ENCODE results near the gene SEMA4D.

Gene SEMA4D

DNA sequence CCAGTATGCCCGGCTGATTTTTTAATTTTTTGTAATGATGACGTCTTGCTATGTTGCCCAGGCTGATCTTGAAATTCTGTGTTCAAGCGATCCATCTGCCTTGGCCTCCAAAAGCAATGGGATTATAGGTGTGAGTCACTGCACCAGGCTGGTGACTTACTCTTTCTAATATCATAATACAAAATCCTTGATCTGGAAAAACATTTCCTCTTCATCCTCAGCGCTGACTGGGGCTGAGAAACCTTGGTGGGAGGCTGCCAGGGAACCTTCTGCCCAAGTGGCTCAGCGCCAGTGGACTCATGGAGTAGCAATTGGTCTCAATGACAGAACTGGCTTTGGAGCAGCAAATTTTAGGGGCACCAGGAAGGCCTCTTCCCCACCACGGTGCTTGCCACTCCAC lies 17.5 kb upstream of the SEMA4D start:
- TF ChIP-seq, protein P1, sequence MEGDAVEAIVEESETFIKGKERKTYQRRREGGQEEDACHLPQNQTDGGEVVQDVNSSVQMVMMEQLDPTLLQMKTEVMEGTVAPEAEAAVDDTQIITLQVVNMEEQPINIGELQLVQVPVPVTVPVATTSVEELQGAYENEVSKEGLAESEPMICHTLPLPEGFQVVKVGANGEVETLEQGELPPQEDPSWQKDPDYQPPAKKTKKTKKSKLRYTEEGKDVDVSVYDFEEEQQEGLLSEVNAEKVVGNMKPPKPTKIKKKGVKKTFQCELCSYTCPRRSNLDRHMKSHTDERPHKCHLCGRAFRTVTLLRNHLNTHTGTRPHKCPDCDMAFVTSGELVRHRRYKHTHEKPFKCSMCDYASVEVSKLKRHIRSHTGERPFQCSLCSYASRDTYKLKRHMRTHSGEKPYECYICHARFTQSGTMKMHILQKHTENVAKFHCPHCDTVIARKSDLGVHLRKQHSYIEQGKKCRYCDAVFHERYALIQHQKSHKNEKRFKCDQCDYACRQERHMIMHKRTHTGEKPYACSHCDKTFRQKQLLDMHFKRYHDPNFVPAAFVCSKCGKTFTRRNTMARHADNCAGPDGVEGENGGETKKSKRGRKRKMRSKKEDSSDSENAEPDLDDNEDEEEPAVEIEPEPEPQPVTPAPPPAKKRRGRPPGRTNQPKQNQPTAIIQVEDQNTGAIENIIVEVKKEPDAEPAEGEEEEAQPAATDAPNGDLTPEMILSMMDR (conservative IDR thresholded peaks at IDR 0.05; ENCODE audit: low read depth, low read length), result no peak
- Histone ChIP-seq H3K4me2 (no peak overlapping the region), H3K4me3 (IDR thresholded peaks at IDR 0.05; ENCODE audit: insufficient read depth, low read depth, low read length) (no peak overlapping the region), H3K79me2 (ENCODE audit: insufficient read depth, low read depth) (no peaks in the 10 kb centered on the region), H3K9ac (no peak overlapping the region), H4K20me1 (ENCODE audit: insufficient read depth) (no peaks in the 10 kb centered on the region), H2AFZ (ENCODE audit: low read depth) (no peak overlapping the region), H3K27me3 (ENCODE audit: insufficient read depth, low read depth) (no peaks in the 10 kb centered on the region), H3K27ac (no peak overlapping the region), H3K4me1 (ENCODE audit: low read depth, poor library complexity, severe bottlenecking) (peaks cover 11% of the 10 kb centered on the region), H3K36me3 (ENCODE audit: insufficient read depth) (no peaks in the 10 kb centered on the region)

DNA sequence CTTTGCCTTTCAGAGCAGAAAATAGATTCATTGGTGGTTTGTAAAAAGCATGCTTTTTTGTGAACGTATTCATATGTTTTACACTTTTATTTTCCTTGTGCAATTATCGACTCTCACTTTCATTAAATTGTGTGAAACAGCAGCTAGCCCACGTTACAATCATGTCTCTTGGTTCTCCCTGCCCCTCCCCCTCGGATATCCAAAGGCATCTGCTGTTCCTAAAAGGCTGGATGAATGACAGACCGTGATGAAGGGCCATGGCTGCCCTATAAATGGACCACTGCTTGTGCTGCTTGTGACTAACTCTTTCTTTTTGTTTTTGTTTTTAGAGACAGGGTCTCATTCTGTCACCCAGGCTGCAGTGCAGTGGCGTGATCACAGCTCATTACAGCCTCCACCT lies 17.0 kb upstream of the SEMA4D start:
- TF ChIP-seq, protein P1 (conservative IDR thresholded peaks at IDR 0.05; ENCODE audit: low read depth, low read length), result no peak
- H3K9ac ChIP-seq, result no peak overlapping the region
- no peaks in the 10 kb centered on the region for H3K36me3 ChIP-seq (ENCODE audit: insufficient read depth)
- no peaks in the 10 kb centered on the region for H3K27me3 ChIP-seq (ENCODE audit: insufficient read depth, low read depth)
- H4K20me1 ChIP-seq (ENCODE audit: insufficient read depth), result no peaks in the 10 kb centered on the region
- H3K79me2 ChIP-seq (ENCODE audit: insufficient read depth, low read depth), result no peaks in the 10 kb centered on the region
- H3K27ac ChIP-seq, result no peak overlapping the region
- peaks cover 11% of the 10 kb centered on the region for H3K4me1 ChIP-seq (ENCODE audit: low read depth, poor library complexity, severe bottlenecking)
- no peak overlapping the region for H2AFZ ChIP-seq (ENCODE audit: low read depth)
- H3K4me3 ChIP-seq (IDR thresholded peaks at IDR 0.05; ENCODE audit: insufficient read depth, low read depth, low read length), result no peak overlapping the region
- H3K4me2 ChIP-seq, result no peak overlapping the region

DNA sequence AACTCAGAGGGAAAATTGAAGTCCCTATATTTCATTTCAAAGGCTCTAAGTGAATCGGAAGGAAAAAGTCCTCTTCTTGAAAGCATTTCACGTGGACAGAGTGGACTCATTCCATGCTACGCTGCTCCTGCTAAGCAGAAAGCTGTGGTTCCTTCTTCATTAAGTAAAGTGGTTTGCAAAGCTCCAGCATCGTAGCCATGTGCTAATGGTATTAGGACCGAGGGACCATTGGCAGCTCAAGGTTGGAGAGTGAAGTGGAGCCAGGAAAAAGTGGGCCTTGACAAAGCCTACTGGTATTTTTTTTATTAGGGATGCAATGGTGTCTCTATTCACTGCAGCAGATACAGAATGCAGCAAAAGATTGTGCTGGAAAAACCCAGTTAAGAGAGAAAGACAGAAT lies 16.4 kb upstream of the SEMA4D start:
- Histone ChIP-seq H3K4me3 (IDR thresholded peaks at IDR 0.05; ENCODE audit: insufficient read depth, low read depth, low read length) (no peak overlapping the region), H3K79me2 (ENCODE audit: insufficient read depth, low read depth) (no peaks in the 10 kb centered on the region), H3K4me2 (no peak overlapping the region), H3K27ac (no peak overlapping the region), H3K27me3 (ENCODE audit: insufficient read depth, low read depth) (no peaks in the 10 kb centered on the region), H3K4me1 (ENCODE audit: low read depth, poor library complexity, severe bottlenecking) (peaks cover 5% of the 10 kb centered on the region), H3K36me3 (ENCODE audit: insufficient read depth) (no peaks in the 10 kb centered on the region), H4K20me1 (ENCODE audit: insufficient read depth) (no peaks in the 10 kb centered on the region), H3K9ac (no peak overlapping the region), H2AFZ (ENCODE audit: low read depth) (no peak overlapping the region)
- TF ChIP-seq, protein P1 (conservative IDR thresholded peaks at IDR 0.05; ENCODE audit: low read depth, low read length), result no peak

DNA sequence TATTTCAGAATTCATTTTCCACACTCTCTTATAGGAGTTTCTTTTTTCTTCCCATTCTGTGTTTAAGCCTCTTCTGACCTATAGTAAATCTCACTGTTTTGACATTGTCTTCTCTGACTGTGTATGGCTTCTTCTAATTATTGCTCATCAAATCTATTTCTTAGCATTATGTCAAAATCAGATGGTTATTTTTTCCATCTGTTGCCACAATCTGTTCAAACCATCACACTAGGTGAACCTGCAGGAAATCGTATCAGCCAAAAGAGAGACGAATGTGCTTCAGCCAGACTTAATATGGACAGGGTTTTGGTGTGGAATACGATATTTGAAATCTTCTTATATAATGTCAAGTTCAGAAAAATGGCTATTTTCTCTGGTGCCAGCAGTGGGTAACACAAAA lies 15.9 kb upstream of the SEMA4D start:
- no peak overlapping the region for H2AFZ ChIP-seq (ENCODE audit: low read depth)
- no peak overlapping the region for H3K4me2 ChIP-seq
- H3K27me3 ChIP-seq (ENCODE audit: insufficient read depth, low read depth), result no peaks in the 10 kb centered on the region
- H3K27ac ChIP-seq, result no peak overlapping the region
- no peak overlapping the region for H3K9ac ChIP-seq
- H3K4me3 ChIP-seq (IDR thresholded peaks at IDR 0.05; ENCODE audit: insufficient read depth, low read depth, low read length), result no peak overlapping the region
- H4K20me1 ChIP-seq (ENCODE audit: insufficient read depth), result no peaks in the 10 kb centered on the region
- H3K4me1 ChIP-seq (ENCODE audit: low read depth, poor library complexity, severe bottlenecking), result no peaks in the 10 kb centered on the region
- TF ChIP-seq, protein P1 (conservative IDR thresholded peaks at IDR 0.05; ENCODE audit: low read depth, low read length), result no peak
- H3K79me2 ChIP-seq (ENCODE audit: insufficient read depth, low read depth), result no peaks in the 10 kb centered on the region
- H3K36me3 ChIP-seq (ENCODE audit: insufficient read depth), result no peaks in the 10 kb centered on the region

All from KMS-11 (cell line).